Measurements from ENCODE around the gene MAGI1.

DNA sequence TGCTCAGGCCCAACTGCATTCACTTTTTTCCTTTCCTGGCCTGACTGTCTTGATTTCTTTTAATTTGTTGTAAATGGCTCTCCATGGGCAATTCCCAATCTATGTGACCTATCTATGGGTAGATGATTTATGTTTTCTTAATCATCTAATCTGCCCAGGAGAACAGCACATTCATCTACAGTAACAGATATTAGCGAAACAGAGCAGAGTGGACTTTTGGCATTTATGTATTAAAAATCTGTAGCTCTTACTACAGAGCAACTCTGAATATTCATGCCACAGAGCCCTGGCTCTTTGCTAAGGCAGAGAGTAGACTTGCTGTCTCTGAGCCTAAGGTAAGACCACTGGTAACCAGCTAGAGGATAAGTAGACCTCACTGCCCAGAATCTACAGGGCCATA is 676.0 kb downstream of the MAGI1 start:
- TF ChIP-seq, protein P1, sequence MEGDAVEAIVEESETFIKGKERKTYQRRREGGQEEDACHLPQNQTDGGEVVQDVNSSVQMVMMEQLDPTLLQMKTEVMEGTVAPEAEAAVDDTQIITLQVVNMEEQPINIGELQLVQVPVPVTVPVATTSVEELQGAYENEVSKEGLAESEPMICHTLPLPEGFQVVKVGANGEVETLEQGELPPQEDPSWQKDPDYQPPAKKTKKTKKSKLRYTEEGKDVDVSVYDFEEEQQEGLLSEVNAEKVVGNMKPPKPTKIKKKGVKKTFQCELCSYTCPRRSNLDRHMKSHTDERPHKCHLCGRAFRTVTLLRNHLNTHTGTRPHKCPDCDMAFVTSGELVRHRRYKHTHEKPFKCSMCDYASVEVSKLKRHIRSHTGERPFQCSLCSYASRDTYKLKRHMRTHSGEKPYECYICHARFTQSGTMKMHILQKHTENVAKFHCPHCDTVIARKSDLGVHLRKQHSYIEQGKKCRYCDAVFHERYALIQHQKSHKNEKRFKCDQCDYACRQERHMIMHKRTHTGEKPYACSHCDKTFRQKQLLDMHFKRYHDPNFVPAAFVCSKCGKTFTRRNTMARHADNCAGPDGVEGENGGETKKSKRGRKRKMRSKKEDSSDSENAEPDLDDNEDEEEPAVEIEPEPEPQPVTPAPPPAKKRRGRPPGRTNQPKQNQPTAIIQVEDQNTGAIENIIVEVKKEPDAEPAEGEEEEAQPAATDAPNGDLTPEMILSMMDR (IDR thresholded peaks at IDR 0.05): no peak
- TF ChIP-seq POLR2A (IDR thresholded peaks at IDR 0.05) (no peak), POLR2AphosphoS5 (IDR thresholded peaks at IDR 0.05) (no peak)

All from prostate gland (tissue), 2 donors.